Sigmoid colon (tissue), 7 donors: ENCODE measurements around the gene GNGT2. TPM values are rescaled to one million over a fixed set of nuclear protein-coding genes. Genes with fewer than 3 reads are reported as not detected.

Experiments
- DNase-seq: peaks from one replicate; pipeline ENCODE4 v3.0.0-alpha.2; 2019
- H3K27ac ChIP-seq, 4 donors: fragments of 200-600 bp; sonication (generic); one replicate each; pipeline ENCODE4 v1.5.1; 2016 to 2019; ENCODE audit warnings: mild to moderate bottlenecking in 1 of 4
- H3K27me3 ChIP-seq, 3 donors: fragments of 200-600 bp; sonication (generic); one replicate each; pipeline ENCODE4 v1.5.1; 2019; ENCODE audit warnings: mild to moderate bottlenecking in 1 of 3
- H3K36me3 ChIP-seq, 4 donors: fragments of 200-600 bp; sonication (generic); one replicate each; pipeline ENCODE4 v1.5.1; 2016 to 2019
- H3K4me1 ChIP-seq, 4 donors: fragments of 200-600 bp; sonication (generic); one replicate each; pipeline ENCODE4 v1.5.1; 2017 to 2019
- H3K4me3 ChIP-seq, 4 donors: fragments of 200-600 bp; sonication (generic); one replicate each; pipeline ENCODE4 v1.5.1; 2017 to 2019; ENCODE audit warnings: mild to moderate bottlenecking in 2 of 4, moderate library complexity in 1 of 4
- H3K9me3 ChIP-seq, 4 donors: fragments of 200-600 bp in 3 of 4; sonication (generic) in 3 of 4; one replicate each; pipeline versions ENCODE4 v1.5.1 to v1.6.1; 2013 to 2019
- EP300 ChIP-seq, 4 donors: sonication (generic); formaldehyde crosslinking; IDR thresholded peaks; one replicate each; pipeline ENCODE4 v1.6.1; 2017; ENCODE audit warnings: antibody characterized with exemption in 4 of 4
- POLR2A ChIP-seq, 2 donors: fragments of 450-650 bp; IDR thresholded peaks; one replicate each; pipeline ENCODE4 v1.6.1; 2016; ENCODE audit warnings: antibody characterized with exemption in 2 of 2, mild to moderate bottlenecking in 2 of 2, moderate library complexity in 2 of 2
- POLR2AphosphoS5 ChIP-seq, 4 donors: sonication (generic); formaldehyde crosslinking; IDR thresholded peaks; one replicate each; pipeline ENCODE4 v1.6.1; 2017; ENCODE audit warnings: antibody characterized with exemption in 4 of 4
- WGBS, 2 donors: extraction: QIAGEN DNeasy Blood & Tissue Kit; methylation state at CpG; one replicate each; pipeline ENCODE4 v1.1.7; 2013; 5-methylcytosine and 5-hydroxymethylcytosine counted together
- intact Hi-C: fragments of 100-400 bp; cut with DNase I; formaldehyde crosslinking; loops from one replicate; pipeline ENCODE4 v1.15.1; 2023
- polyA plus RNA-seq, 3 donors: library from polyadenylated mRNA; stranded (reverse); fragments of 200-250 nt; gene quantifications; one replicate each; pipeline ENCODE4 v1.2.3, GENCODE V29; 2013
- total RNA-seq, 4 donors: library from RNA; depleted of rRNA; stranded (reverse); fragments of >200 nt; gene quantifications; one replicate each; pipeline ENCODE4 v1.1.0, GENCODE V29; 2016
- TF ChIP-seq, protein P1 (sequence below), 4 experiments: fragments of 450-650 bp in 3 of 4; fragments of 200-600 bp in 1 of 4; IDR thresholded peaks; one replicate each; pipeline ENCODE4 v1.5.1; 2016 to 2019; ENCODE audit warnings: antibody characterized with exemption in 4 of 4, mild to moderate bottlenecking in 3 of 4, moderate library complexity in 2 of 4
- donor health status: healthy with polysubstance abuse.
- donor health status: Bipolar disorder and iron deficiency.
- donor health status: healthy.

Gene GNGT2
- total and polyA plus RNA-seq, 7 donors, result 1.6 to 11.0 (median 4.2) TPM

DNA sequence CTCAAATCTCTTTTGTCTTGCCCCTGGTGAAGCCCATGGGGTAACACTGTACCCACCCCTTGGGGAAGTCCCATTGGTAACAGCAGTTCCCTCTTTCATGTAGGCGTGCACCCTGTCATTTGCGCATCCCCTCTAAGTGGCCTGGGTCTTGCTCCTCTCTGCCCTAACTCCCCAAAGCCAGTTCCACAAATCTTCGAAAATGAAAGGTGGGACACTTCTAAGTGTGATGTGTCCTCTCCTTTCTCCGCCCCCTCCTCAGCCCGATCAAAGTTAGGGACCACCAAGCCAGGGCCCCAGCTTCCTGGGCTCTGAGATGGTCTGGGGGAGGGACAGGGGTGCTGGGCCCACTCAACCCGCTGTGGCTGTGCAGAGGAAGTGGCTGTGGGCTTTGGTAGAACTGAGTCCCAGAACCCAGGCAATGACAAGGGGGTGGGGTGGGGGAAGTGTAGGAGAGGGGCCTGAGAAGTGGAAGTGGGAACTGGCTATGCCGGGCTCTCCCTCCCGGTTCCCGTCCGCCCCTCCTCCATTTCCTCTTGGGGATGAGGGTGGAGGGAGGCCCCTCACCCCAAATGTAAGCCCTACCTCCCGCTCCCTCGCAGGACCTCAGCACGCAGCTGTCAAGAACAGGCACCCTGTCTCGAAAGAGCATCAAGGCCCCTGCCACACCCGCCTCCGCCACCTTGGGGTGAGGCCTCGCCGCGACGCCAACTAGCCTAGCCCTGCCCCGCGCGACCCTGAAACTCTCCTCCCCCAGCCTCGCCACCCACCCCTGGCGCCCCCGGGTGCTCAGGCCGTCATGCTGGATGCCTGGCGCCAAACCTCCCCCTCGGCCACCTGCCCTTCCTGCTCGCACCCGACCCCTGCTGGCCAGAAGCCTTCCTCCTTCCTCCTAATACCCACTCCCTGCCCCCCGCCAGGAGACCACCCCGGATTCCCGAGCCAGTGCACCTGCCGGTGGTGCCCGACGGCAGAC is 8.9 kb upstream of the GNGT2 start:
- Histone ChIP-seq H3K27ac (no peak overlapping the region), H3K4me1 (peaks cover 0 to 11% (median 10%) of the 10 kb centered on the region in 4 donors), H3K27me3 (peaks cover 11 to 49% (median 38%) of the 10 kb centered on the region in 3 donors), H3K9me3 (no peaks in the 10 kb centered on the region), H3K36me3 (no peaks in the 10 kb centered on the region), H3K4me3 (no peak overlapping the region)
- intact Hi-C loops, result no loop called here
- DNase-seq, result no peak
- TF ChIP-seq POLR2A (IDR thresholded peaks at IDR 0.05) (no peak), EP300 (IDR thresholded peaks at IDR 0.05) (no peak), POLR2AphosphoS5 (IDR thresholded peaks at IDR 0.05) (no peak)
- TF ChIP-seq, protein P1, sequence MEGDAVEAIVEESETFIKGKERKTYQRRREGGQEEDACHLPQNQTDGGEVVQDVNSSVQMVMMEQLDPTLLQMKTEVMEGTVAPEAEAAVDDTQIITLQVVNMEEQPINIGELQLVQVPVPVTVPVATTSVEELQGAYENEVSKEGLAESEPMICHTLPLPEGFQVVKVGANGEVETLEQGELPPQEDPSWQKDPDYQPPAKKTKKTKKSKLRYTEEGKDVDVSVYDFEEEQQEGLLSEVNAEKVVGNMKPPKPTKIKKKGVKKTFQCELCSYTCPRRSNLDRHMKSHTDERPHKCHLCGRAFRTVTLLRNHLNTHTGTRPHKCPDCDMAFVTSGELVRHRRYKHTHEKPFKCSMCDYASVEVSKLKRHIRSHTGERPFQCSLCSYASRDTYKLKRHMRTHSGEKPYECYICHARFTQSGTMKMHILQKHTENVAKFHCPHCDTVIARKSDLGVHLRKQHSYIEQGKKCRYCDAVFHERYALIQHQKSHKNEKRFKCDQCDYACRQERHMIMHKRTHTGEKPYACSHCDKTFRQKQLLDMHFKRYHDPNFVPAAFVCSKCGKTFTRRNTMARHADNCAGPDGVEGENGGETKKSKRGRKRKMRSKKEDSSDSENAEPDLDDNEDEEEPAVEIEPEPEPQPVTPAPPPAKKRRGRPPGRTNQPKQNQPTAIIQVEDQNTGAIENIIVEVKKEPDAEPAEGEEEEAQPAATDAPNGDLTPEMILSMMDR (IDR thresholded peaks at IDR 0.05), result no peak
- WGBS, 2 donors, result 26 to 36% methylated on average over 37 of the region's 37 CpGs

DNA sequence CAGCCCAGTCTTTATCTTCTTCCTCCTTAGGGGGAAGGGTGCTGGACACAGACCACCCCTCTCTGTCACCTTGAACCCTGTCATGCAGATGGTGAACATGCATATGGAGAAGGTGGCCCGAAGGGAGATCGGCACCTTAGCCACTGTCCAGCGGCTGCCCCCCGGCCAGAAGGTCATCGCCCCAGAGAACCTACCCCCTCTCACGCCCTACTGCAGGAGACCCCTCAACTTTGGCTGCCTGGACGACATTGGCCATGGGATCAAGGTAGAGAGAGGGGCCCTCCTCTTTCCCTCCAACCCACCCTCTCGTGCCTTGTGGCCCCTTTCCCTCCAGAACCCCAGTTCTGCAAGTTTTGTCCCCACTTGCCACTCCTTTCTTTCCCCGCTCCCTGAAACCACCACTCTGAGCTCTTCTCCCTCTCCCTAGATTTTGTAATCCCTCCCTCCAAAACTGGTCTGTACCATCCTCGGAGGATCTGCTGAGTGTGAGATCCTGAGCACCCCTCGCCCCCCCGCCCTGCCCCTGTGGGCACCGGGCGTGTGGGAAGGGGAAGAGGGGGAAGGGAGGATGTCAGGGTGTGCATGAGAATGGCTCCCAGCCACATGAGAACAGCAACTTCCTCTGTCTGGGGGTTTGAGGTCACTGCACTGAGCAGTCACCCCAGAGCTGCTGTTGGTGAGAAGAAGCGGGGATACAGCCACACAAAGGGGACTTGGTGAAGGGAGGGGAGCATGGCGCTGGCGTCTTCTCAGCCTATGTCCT is 7.5 kb upstream of the GNGT2 start:
- no peaks in the 10 kb centered on the region for H3K4me1 ChIP-seq
- 62 to 76% methylated on average over 17 of the region's 17 CpGs for WGBS, 2 donors
- no peak overlapping the region for H3K4me3 ChIP-seq
- H3K36me3 ChIP-seq, result no peaks in the 10 kb centered on the region
- H3K27ac ChIP-seq, result peak overlapping the region in 2 of 4 donors; percentile 32 to 42
- intact Hi-C loops, result no loop called here
- H3K27me3 ChIP-seq, result peaks cover 4 to 35% (median 24%) of the 10 kb centered on the region in 3 donors
- TF ChIP-seq POLR2AphosphoS5 (IDR thresholded peaks at IDR 0.05), result peak in 1 of 4 donors; percentile 27
- TF ChIP-seq EP300 (IDR thresholded peaks at IDR 0.05), result no peak
- DNase-seq, result peak; percentile 75
- no peaks in the 10 kb centered on the region for H3K9me3 ChIP-seq

DNA sequence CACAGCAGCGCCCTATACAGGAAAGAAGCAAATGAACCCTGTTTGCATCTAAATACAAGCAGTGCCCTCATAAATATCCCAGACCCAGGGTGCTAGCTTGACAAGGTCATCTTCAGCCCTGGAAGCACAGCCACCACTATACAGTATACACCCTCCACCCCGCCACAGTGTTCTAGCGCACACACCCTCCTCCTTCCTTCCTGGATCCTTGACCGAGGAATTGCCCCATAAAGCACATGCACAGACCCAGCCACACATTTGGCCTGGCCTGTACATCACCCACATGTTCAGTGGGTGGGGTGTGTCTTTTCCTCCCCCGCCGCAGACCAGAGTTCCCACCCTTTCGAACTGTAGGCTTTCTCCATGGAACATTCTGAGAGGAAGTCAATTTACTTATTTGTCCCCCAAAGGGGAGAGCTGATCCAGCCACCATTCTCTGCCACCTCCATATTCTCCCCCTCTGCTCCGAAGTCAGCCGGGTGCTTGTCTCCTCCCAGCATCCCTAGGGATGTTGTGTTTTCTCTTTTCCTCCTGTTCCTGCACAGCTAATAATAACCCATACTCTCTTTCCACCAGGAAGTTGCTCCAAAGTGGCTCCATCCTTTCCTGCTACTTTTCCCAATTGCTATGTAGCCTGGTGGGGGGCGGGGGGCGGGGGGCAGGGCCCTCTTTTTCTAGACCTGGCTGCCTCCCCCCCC is 6.7 kb upstream of the GNGT2 start:
- no peaks in the 10 kb centered on the region for H3K9me3 ChIP-seq
- intact Hi-C loops, result no loop called here
- no peak overlapping the region for H3K4me3 ChIP-seq
- peak in 1 of 4 donors; percentile 48 for TF ChIP-seq POLR2AphosphoS5 (IDR thresholded peaks at IDR 0.05)
- TF ChIP-seq POLR2A (IDR thresholded peaks at IDR 0.05), result no peak
- peak; percentile 77 for DNase-seq
- H3K36me3 ChIP-seq, result no peaks in the 10 kb centered on the region
- H3K27me3 ChIP-seq, result peaks cover 4 to 28% (median 17%) of the 10 kb centered on the region in 3 donors
- H3K27ac ChIP-seq, result peak overlapping the region in 3 of 4 donors; percentile 30 to 46 (median 34)
- H3K4me1 ChIP-seq, result no peaks in the 10 kb centered on the region
- WGBS, 2 donors, result 24 to 47% methylated on average over 11 of the region's 11 CpGs

DNA sequence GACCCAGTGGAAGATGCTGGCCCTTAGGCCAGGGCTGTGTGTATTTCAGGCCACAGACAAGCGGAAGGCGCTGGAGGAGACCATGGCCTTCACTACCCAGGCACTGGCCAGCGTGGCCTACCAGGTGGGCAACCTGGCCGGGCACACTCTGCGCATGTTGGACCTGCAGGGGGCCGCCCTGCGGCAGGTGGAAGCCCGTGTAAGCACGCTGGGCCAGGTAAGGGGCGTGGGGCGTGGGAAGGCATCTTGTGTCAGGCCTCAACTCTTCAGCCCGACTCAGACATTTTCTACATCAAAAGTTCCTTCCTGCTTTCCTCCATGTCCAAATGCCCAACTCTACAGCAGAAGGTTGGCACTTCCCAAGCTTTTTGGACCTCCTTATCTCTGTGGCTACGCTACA is 6.1 kb upstream of the GNGT2 start:
- no peak for DNase-seq
- Histone ChIP-seq H3K27me3 (peaks cover 4 to 22% (median 12%) of the 10 kb centered on the region in 3 donors), H3K36me3 (no peaks in the 10 kb centered on the region), H3K27ac (peak overlapping the region; percentile 12 to 46 (median 30)), H3K4me3 (no peak overlapping the region), H3K9me3 (no peaks in the 10 kb centered on the region), H3K4me1 (no peaks in the 10 kb centered on the region)
- TF ChIP-seq EP300 (IDR thresholded peaks at IDR 0.05), result no peak
- TF ChIP-seq, protein P1 (IDR thresholded peaks at IDR 0.05), result no peak
- TF ChIP-seq POLR2A (IDR thresholded peaks at IDR 0.05), result no peak
- TF ChIP-seq POLR2AphosphoS5 (IDR thresholded peaks at IDR 0.05), result no peak
- WGBS, 2 donors, result 86 to 88% methylated on average over 13 of the region's 13 CpGs
- intact Hi-C loops, result no loop called here

DNA sequence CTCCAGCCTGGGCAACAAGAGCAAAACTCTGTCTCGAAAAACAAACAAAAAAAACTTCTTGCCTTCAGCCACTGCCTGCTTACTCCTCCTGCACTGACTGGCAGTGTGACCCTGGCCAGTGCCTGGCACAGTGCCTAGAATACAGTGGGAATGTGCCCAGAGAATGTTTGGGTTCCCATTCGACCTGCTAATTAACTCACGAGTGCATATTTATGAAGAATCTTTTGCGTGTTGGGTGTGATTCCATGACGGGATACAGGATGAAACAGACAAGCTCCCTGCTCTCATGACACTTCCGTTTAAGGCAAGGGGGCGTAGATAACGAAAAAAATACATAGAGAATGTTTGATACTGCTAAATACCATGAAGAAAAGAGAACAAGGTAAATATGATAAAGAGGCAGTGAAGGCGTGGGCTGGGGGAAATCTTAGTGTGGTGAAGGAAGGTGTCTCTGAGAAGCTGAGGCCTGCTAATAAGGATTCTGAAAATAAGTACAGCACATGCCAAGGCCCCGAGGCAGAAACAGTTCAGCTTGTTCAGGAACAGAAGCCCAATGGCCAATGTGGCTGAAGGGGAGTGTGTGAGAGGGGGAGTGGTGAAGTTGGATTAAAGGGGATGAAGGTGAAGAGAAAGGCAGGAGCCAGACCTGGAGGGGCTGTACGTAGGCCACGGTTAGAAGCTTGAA is 4.4 kb upstream of the GNGT2 start:
- Histone ChIP-seq H3K36me3 (no peaks in the 10 kb centered on the region), H3K4me3 (no peak overlapping the region), H3K27ac (peak overlapping the region in 1 of 4 donors; percentile 23), H3K4me1 (no peaks in the 10 kb centered on the region), H3K9me3 (no peaks in the 10 kb centered on the region), H3K27me3 (peaks cover 0 to 22% (median 9%) of the 10 kb centered on the region in 3 donors)
- no peak for DNase-seq
- TF ChIP-seq EP300 (IDR thresholded peaks at IDR 0.05) (no peak), POLR2AphosphoS5 (IDR thresholded peaks at IDR 0.05) (no peak), POLR2A (IDR thresholded peaks at IDR 0.05) (no peak)
- TF ChIP-seq, protein P1 (IDR thresholded peaks at IDR 0.05), result no peak
- WGBS, 2 donors, result 46 to 60% methylated on average over 12 of the region's 12 CpGs
- intact Hi-C loops, result no loop called here
